Body of pancreas (tissue), 4 donors: ENCODE results near the gene SPDYA. TPM values are rescaled to one million over a fixed set of nuclear protein-coding genes. Genes with fewer than 3 reads are reported as not detected.

Experiments
- ATAC-seq: fragments of 150-250 bp; one replicate; pipeline ENCODE4 v1.9.1; 2016
- DNase-seq, 4 donors: peaks; one replicate each; pipeline ENCODE4 v3.0.0-alpha.2; 2019
- H3K27ac ChIP-seq, 4 donors: fragments of 200-600 bp; sonication (generic); 1 replicate in 3 of 4; 2 replicates in 1 of 4; pipeline versions ENCODE4 v1.5.1 to v1.6.1; 2016 to 2019; ENCODE audit warnings: mild to moderate bottlenecking in 1 of 4, mixed read lengths in 1 of 4, moderate library complexity in 1 of 4
- H3K27me3 ChIP-seq, 2 donors: fragments of 200-600 bp; sonication (generic); one replicate each; pipeline ENCODE4 v1.6.0; 2016; ENCODE audit warnings: mild to moderate bottlenecking in 1 of 2
- H3K36me3 ChIP-seq, 2 donors: fragments of 200-600 bp; sonication (generic); replicated peaks in 1 of 2; 2 replicates each; pipeline ENCODE4 v1.5.1; 2016; ENCODE audit warnings: low read depth in 2 of 2; ENCODE audit not compliant: insufficient read depth in 1 of 2
- H3K4me1 ChIP-seq: fragments of 200-600 bp; sonication (generic); one replicate; pipeline ENCODE4 v1.6.0; 2016
- H3K4me3 ChIP-seq, 2 donors: fragments of 200-600 bp; sonication (generic); 1 replicate in 1 of 2; 2 replicates in 1 of 2; pipeline ENCODE4 v1.5.1; 2016 to 2019
- H3K9me3 ChIP-seq, 3 donors: fragments of 200-600 bp; sonication (generic); 1 replicate in 2 of 3; 2 replicates in 1 of 3; pipeline ENCODE4 v1.5.1; 2016
- POLR2A ChIP-seq, 3 donors: fragments of 450-650 bp; IDR thresholded peaks; one replicate each; pipeline ENCODE4 v1.6.1; 2016; ENCODE audit warnings: antibody characterized with exemption in 3 of 3, mild to moderate bottlenecking in 2 of 3
- WGBS, 2 donors: methylation state at CpG; one replicate each; pipeline ENCODE4 v1.1.5; 2017; 5-methylcytosine and 5-hydroxymethylcytosine counted together
- intact Hi-C: fragments of 100-400 bp; cut with DNase I; formaldehyde crosslinking; loops from one replicate; pipeline ENCODE4 v1.15.1; 2023
- total RNA-seq, 2 donors: library from RNA; depleted of rRNA; stranded (reverse); fragments of >200 nt; gene quantifications; one replicate each; pipeline ENCODE4 v1.1.0, GENCODE V29; 2016
- TF ChIP-seq, protein P1 (sequence below), 7 experiments: fragments of 450-650 bp in 4 of 7; fragments of 200-600 bp in 3 of 7; sonication (generic) in 3 of 7; IDR thresholded peaks; one replicate each; pipeline ENCODE4 v1.5.1; 2016 to 2019; ENCODE audit warnings: antibody characterized with exemption in 7 of 7

SPDYA gene
- total RNA-seq, 2 donors from 2014 or later: 0.26 to 1.6 TPM

DNA sequence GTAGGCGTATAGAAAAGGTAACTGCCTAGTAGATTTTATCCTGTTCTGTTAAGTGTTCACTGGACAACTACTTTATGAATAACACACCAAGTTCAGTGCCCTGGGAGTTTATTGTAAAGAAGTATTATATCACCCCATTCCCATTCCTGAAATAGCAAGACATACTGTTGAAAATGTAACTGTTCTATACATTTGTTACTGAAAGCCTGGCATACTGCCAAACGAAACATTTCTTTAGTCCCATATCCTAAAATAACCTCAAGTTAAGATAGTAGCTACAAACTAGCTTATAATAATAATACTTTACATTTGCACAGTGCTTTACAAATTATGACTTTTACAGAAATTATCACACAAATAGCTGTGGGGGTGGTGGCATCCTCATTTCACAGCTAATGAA, 25.1 kb downstream of the SPDYA start:
- TF ChIP-seq, protein P1, sequence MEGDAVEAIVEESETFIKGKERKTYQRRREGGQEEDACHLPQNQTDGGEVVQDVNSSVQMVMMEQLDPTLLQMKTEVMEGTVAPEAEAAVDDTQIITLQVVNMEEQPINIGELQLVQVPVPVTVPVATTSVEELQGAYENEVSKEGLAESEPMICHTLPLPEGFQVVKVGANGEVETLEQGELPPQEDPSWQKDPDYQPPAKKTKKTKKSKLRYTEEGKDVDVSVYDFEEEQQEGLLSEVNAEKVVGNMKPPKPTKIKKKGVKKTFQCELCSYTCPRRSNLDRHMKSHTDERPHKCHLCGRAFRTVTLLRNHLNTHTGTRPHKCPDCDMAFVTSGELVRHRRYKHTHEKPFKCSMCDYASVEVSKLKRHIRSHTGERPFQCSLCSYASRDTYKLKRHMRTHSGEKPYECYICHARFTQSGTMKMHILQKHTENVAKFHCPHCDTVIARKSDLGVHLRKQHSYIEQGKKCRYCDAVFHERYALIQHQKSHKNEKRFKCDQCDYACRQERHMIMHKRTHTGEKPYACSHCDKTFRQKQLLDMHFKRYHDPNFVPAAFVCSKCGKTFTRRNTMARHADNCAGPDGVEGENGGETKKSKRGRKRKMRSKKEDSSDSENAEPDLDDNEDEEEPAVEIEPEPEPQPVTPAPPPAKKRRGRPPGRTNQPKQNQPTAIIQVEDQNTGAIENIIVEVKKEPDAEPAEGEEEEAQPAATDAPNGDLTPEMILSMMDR (IDR thresholded peaks at IDR 0.05): no peak
- ATAC-seq: no peak
- DNase-seq: no peak
- intact Hi-C loops: no loop called here
- H3K4me3 ChIP-seq: no peak overlapping the region
- H3K36me3 ChIP-seq: no peaks in the 10 kb centered on the region
- H3K27me3 ChIP-seq: no peaks in the 10 kb centered on the region
- H3K27ac ChIP-seq: no peak overlapping the region
- H3K9me3 ChIP-seq: no peaks in the 10 kb centered on the region
- H3K4me1 ChIP-seq: no peaks in the 10 kb centered on the region
- 44 to 55% methylated on average over 2 of the region's 2 CpGs for WGBS, 2 donors

DNA sequence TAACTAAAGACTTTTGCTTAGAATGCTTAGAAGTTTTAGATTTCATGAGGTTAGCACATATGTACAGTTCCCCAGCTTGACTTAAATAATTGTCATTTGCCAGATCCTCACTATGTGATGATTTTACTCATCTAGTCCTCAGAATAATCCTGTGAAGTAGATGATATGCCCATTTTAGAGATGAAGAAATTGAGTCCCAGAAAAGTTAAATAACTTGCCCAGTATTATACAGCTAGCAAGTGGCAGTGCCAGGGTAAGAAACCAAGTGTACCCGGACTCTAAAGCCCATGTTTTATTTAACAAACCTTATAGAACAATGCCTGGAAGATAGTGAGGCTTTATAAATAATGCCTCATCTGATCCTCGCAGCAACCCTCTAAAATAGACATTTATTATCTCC, 28.3 kb downstream of the SPDYA start:
- WGBS, 2 donors: 88 to 92% methylated on average over 2 of the region's 2 CpGs
- no peak overlapping the region for H3K27ac ChIP-seq
- no peaks in the 10 kb centered on the region for H3K9me3 ChIP-seq
- intact Hi-C loops: no loop called here
- TF ChIP-seq, protein P1 (IDR thresholded peaks at IDR 0.05): no peak
- TF ChIP-seq POLR2A (IDR thresholded peaks at IDR 0.05): no peak
- no peaks in the 10 kb centered on the region for H3K27me3 ChIP-seq
- no peaks in the 10 kb centered on the region for H3K4me1 ChIP-seq
- H3K4me3 ChIP-seq: no peak overlapping the region
- DNase-seq (no peak), ATAC-seq (no peak)
- H3K36me3 ChIP-seq: no peaks in the 10 kb centered on the region

DNA sequence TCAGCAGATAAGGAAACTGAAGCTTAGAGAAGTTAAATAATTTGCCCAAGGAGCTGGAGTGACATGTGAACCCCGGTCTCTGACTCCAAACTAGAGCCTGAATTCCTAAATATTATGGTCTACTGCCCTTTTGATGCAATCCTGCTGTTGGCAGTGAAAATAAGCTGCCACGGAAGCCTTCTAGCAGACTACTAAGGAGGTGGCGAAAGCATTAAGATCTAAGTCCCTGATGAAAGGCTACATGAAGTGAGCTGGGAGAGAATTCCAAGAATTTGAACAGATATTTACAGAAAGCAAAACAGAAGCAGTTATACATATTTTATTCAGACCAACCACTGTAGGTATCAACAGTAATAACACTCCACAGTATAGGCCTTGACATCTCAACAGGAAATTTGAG, 31.4 kb downstream of the SPDYA start:
- Histone ChIP-seq H3K27me3 (no peaks in the 10 kb centered on the region), H3K36me3 (no peaks in the 10 kb centered on the region), H3K4me1 (no peaks in the 10 kb centered on the region), H3K27ac (no peak overlapping the region), H3K9me3 (no peaks in the 10 kb centered on the region), H3K4me3 (no peak overlapping the region)
- intact Hi-C loops: no loop called here
- no peak for DNase-seq
- 63 to 67% methylated on average over 3 of the region's 3 CpGs for WGBS, 2 donors
- no peak for TF ChIP-seq POLR2A (IDR thresholded peaks at IDR 0.05)
- TF ChIP-seq, protein P1 (IDR thresholded peaks at IDR 0.05): no peak
- ATAC-seq: no peak

DNA sequence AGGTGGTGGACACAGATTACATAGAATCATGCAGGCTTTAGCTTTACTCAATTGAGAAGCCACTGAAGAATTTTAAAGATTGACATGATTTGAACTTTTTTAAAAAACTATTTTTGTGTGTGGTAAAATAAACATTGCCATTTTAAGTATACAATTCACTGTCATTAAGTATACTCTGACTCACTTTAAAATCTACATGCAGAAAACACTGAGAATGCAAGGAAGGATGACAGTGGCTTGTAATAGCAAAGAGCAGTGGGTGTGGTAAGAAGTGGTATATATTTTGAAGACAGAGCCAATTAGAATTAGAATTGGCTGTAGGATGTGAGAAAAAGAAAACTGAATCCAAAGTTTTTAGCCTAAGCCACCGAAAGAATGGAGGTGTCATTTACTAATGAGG, 44.6 kb downstream of the SPDYA start:
- intact Hi-C loops: no loop called here
- ATAC-seq (no peak), DNase-seq (no peak)
- H3K27me3 ChIP-seq: no peaks in the 10 kb centered on the region
- H3K9me3 ChIP-seq: no peaks in the 10 kb centered on the region
- H3K27ac ChIP-seq: no peak overlapping the region
- no peaks in the 10 kb centered on the region for H3K4me1 ChIP-seq
- WGBS, 2 donors: 91 to 93% methylated on average over 1 of the region's 1 CpG
- no peaks in the 10 kb centered on the region for H3K36me3 ChIP-seq
- H3K4me3 ChIP-seq: no peak overlapping the region
- TF ChIP-seq POLR2A (IDR thresholded peaks at IDR 0.05): no peak
- TF ChIP-seq, protein P1 (IDR thresholded peaks at IDR 0.05): no peak

DNA sequence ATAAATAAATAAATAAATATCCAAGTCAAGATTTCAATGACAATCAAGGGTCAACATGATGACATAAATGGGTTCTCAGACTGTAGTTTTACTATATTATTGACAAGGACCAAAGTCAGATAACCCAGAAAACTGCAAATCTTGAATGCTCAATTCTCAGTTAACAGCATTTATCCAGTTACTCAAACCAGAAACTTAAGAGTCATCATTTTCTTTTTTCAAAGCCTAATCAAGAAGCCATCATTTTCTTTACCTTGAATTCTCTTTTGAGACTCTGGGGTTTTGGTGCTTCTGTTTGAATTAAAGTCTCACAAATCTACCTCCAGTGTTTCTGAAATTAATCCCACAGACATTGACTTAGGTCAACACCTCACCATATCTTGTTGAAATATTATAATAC, 45.3 kb downstream of the SPDYA start:
- H3K4me1 ChIP-seq: no peaks in the 10 kb centered on the region
- no peaks in the 10 kb centered on the region for H3K9me3 ChIP-seq
- H3K36me3 ChIP-seq: peaks cover 0 to 4% of the 10 kb centered on the region in 2 donors
- H3K27ac ChIP-seq: no peak overlapping the region
- ATAC-seq (no peak), DNase-seq (no peak)
- intact Hi-C loops: no loop called here
- H3K4me3 ChIP-seq: no peak overlapping the region
- TF ChIP-seq, protein P1 (IDR thresholded peaks at IDR 0.05): no peak
- TF ChIP-seq POLR2A (IDR thresholded peaks at IDR 0.05): no peak
- no peaks in the 10 kb centered on the region for H3K27me3 ChIP-seq
